ENCODE results near the gene EXD1.

DNA sequence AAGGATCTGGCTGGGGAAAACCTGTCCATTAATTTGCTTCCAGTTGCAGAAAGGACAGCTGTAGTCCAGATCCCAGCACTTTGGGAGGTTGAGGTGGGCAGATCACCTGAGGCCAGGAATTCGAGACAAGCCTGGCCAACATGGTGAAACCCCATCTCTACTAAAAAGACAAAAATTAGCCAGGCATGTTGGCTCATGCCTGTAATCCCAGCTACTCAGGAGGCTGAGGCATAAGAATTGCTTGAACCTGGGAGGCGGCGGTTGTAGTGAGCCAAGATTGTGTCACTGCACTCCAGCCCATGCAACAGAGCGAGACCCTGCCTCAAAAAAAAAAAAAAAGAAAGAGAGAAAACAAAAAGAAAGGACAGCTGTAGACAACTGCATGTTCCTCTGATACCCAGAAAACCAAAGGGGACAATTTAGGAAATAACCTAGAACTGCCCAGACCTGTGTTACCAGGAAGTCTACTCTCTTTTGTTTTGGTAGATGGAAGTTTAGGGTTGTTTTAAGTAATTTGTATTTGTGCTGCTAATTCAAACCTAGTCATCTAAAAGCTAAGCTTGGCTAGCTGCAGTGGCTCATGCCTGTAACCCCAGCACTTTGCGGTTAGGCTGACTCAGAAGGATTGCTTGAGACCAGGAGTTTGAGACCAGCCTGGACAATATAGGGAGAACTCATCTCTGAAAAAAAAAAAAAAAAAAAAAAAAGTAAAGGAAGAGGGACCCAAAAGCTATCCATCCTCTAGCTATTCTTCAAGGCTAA, 22.7 kb downstream of the EXD1 start:
- TF ChIP-seq, protein P1, sequence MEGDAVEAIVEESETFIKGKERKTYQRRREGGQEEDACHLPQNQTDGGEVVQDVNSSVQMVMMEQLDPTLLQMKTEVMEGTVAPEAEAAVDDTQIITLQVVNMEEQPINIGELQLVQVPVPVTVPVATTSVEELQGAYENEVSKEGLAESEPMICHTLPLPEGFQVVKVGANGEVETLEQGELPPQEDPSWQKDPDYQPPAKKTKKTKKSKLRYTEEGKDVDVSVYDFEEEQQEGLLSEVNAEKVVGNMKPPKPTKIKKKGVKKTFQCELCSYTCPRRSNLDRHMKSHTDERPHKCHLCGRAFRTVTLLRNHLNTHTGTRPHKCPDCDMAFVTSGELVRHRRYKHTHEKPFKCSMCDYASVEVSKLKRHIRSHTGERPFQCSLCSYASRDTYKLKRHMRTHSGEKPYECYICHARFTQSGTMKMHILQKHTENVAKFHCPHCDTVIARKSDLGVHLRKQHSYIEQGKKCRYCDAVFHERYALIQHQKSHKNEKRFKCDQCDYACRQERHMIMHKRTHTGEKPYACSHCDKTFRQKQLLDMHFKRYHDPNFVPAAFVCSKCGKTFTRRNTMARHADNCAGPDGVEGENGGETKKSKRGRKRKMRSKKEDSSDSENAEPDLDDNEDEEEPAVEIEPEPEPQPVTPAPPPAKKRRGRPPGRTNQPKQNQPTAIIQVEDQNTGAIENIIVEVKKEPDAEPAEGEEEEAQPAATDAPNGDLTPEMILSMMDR (IDR thresholded peaks at IDR 0.05): no peak
- TF ChIP-seq IRF1 (CRISPR knock-in tag; IDR thresholded peaks at IDR 0.05) (no peak), ZNF121 (CRISPR knock-in tag; IDR thresholded peaks at IDR 0.05) (no peak), HMGXB4 (CRISPR knock-in tag; IDR thresholded peaks at IDR 0.05) (no peak), ZNF317 (CRISPR knock-in tag; IDR thresholded peaks at IDR 0.05; ENCODE audit: borderline replicate concordance, low read depth) (no peak), USF1 (CRISPR knock-in tag; IDR thresholded peaks at IDR 0.05) (no peak), NR3C1 (CRISPR knock-in tag; conservative IDR thresholded peaks at IDR 0.05; ENCODE audit: low read depth) (no peak), GTF2I (CRISPR knock-in tag; conservative IDR thresholded peaks at IDR 0.05) (no peak), ELF4 (CRISPR knock-in tag; IDR thresholded peaks at IDR 0.05; ENCODE audit: low read depth) (no peak), ZNF671 (CRISPR knock-in tag; IDR thresholded peaks at IDR 0.05) (no peak), FOXJ3 (CRISPR knock-in tag; IDR thresholded peaks at IDR 0.05; ENCODE audit: borderline replicate concordance) (no peak)
- TF ChIP-seq, protein P2, sequence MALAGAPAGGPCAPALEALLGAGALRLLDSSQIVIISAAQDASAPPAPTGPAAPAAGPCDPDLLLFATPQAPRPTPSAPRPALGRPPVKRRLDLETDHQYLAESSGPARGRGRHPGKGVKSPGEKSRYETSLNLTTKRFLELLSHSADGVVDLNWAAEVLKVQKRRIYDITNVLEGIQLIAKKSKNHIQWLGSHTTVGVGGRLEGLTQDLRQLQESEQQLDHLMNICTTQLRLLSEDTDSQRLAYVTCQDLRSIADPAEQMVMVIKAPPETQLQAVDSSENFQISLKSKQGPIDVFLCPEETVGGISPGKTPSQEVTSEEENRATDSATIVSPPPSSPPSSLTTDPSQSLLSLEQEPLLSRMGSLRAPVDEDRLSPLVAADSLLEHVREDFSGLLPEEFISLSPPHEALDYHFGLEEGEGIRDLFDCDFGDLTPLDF (CRISPR knock-in tag; IDR thresholded peaks at IDR 0.05): no peak
